DND-41 (cell line): Measurements from ENCODE around the gene TOMM40L.

Experiments
- ATAC-seq: fragments of 200-7000 bp; cut with Tn5 transposase; 3 replicates; pipeline ENCODE4 v1.9.1; 2021; ENCODE audit warnings: low read depth; ENCODE audit not compliant: insufficient read depth
- DNase-seq: peaks from one replicate; pipeline ENCODE4 v3.0.0-alpha.2; 2020
- H2AFZ ChIP-seq: 2 replicates; pipeline ENCODE4 v1.6.0; 2012; ENCODE audit warnings: low read depth, low read length
- H3K27ac ChIP-seq: 2 replicates; pipeline ENCODE4 v1.5.1; 2012; ENCODE audit warnings: low read length, inconsistent platforms
- H3K27me3 ChIP-seq: fragments of 200-600 bp; sonication (generic); 2 replicates; pipeline ENCODE4 v1.6.0; 2012; ENCODE audit warnings: low read length, mild to moderate bottlenecking, inconsistent platforms; ENCODE audit not compliant: insufficient read depth, poor library complexity
- H3K36me3 ChIP-seq: 2 replicates; pipeline ENCODE4 v1.5.1; 2012; ENCODE audit warnings: low read length, inconsistent platforms; ENCODE audit not compliant: insufficient read depth
- H3K4me1 ChIP-seq: 2 replicates; pipeline ENCODE4 v1.5.1; 2012; ENCODE audit warnings: mild to moderate bottlenecking, low read length; ENCODE audit not compliant: insufficient read depth
- H3K4me2 ChIP-seq: 2 replicates; pipeline ENCODE4 v1.6.0; 2012; ENCODE audit warnings: mild to moderate bottlenecking, moderate library complexity, low read length, inconsistent platforms; ENCODE audit not compliant: insufficient read depth
- H3K4me3 ChIP-seq, 2 experiments: fragments of 200-600 bp in 1 of 2; shearing (Covaris generic) in 1 of 2; 2 replicates each; pipeline ENCODE4 v1.5.1; 2012 to 2016; ENCODE audit warnings: inconsistent platforms in 2 of 2, low read length in 2 of 2, mild to moderate bottlenecking in 2 of 2, low read depth in 1 of 2, moderate library complexity in 1 of 2
- H3K79me2 ChIP-seq: 2 replicates; pipeline ENCODE4 v1.6.0; 2012; ENCODE audit warnings: low read length, inconsistent platforms; ENCODE audit not compliant: insufficient read depth
- H3K9ac ChIP-seq: 2 replicates; pipeline ENCODE4 v1.6.0; 2012; ENCODE audit warnings: low read depth, mild to moderate bottlenecking, inconsistent platforms, low read length, moderate library complexity
- H3K9me3 ChIP-seq: 2 replicates; pipeline ENCODE4 v1.5.1; 2012; ENCODE audit warnings: low read length, moderate library complexity, mild to moderate bottlenecking, inconsistent platforms; ENCODE audit not compliant: insufficient read depth, severe bottlenecking
- H4K20me1 ChIP-seq: 2 replicates; pipeline ENCODE4 v1.6.0; 2012; ENCODE audit warnings: low read length; ENCODE audit not compliant: insufficient read depth
- EZH2 ChIP-seq: IDR thresholded peaks from 3 replicates; pipeline ENCODE4 v1.6.1; 2012; ENCODE audit warnings: borderline replicate concordance, low read depth, mild to moderate bottlenecking, moderate library complexity, low read length, inconsistent platforms; ENCODE audit not compliant: severe bottlenecking
- TF ChIP-seq, protein P1 (sequence below): IDR thresholded peaks from 2 replicates; pipeline ENCODE4 v1.5.1; 2012; ENCODE audit warnings: borderline replicate concordance, low read length, moderate library complexity, mild to moderate bottlenecking; ENCODE audit not compliant: poor library complexity, severe bottlenecking; ENCODE audit errors: extremely low read depth

Gene TOMM40L

DNA sequence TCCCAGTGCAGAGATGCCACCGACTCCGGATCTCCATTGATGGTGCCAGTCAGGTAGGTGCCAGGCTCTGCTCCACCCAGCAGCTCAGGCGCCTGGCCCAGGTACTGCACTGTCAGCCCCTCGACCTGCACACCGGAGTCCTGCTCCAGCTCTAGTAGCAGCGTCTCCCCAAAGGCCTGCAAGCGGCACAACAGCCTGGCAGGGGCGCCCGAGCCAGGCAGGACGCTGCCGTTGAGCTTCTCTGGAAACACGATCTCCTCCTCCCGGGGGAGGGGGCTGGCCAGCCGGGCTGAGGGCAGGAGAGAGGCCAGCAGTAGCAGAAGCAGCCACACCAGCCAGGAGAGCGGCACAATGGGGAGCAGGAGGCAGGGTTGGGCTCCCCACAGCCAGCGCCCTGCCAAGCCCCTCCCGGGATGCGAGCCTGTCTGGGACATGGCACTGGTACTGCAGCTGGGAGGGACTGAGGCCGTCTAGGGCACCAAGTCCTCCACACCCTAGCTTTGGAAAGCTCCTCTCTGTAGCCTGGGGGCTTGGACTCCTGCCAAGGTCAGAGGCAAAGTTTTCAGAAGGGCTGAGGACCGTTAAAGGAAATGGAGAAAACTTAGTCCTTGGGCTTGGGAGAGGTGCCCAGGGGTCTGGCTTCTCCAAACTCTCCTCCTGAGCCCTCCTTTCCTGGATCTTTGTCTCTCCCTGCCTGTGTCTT is 27.5 kb upstream of the TOMM40L start:
- Histone ChIP-seq H3K27ac (no peak overlapping the region), H3K4me1 (peaks cover 18% of the 10 kb centered on the region), H2AFZ (no peak overlapping the region), H3K27me3 (no peaks in the 10 kb centered on the region), H3K9me3 (no peaks in the 10 kb centered on the region), H4K20me1 (no peaks in the 10 kb centered on the region), H3K4me2 (no peak overlapping the region), H3K9ac (no peak overlapping the region), H3K36me3 (peaks cover 2% of the 10 kb centered on the region), H3K4me3 (no peak overlapping the region), H3K79me2 (peaks cover 12% of the 10 kb centered on the region)
- no peak for ATAC-seq
- TF ChIP-seq, protein P1, sequence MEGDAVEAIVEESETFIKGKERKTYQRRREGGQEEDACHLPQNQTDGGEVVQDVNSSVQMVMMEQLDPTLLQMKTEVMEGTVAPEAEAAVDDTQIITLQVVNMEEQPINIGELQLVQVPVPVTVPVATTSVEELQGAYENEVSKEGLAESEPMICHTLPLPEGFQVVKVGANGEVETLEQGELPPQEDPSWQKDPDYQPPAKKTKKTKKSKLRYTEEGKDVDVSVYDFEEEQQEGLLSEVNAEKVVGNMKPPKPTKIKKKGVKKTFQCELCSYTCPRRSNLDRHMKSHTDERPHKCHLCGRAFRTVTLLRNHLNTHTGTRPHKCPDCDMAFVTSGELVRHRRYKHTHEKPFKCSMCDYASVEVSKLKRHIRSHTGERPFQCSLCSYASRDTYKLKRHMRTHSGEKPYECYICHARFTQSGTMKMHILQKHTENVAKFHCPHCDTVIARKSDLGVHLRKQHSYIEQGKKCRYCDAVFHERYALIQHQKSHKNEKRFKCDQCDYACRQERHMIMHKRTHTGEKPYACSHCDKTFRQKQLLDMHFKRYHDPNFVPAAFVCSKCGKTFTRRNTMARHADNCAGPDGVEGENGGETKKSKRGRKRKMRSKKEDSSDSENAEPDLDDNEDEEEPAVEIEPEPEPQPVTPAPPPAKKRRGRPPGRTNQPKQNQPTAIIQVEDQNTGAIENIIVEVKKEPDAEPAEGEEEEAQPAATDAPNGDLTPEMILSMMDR: no peak
- no peak for TF ChIP-seq EZH2
- no peak for DNase-seq

DNA sequence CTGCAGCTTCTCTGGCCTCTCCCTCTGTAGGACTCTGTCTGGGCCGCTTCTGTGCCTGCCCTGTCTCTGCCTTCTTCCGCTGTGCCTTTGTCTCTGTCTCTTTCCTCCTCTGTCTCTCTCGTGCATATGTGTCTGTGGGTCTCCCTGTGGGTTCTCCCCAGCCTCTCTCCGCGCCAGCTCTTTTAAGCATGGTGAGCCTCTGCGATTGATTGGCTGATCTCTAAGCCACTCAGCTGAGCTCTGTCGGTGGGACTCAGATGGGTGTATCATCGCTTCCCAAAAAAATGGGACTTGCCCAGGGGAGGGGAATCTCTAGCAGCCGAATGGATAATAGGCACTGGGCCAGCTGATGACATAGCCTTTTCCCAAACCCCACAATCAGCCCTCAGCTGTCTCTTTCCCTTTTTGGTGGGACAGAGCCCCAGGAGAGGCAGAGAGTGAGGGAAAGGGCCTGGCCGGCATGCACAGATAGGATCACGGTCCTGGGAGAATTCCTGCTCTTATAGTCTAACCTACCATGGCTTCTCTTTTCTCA is 26.9 kb upstream of the TOMM40L start, which contains the start of gene ADAMTS4:
ADAMTS4 (minus strand) TSS at position 158 of the 535 bp plus-strand sequence. CDS start 427 bp downstream, outside the sequence.
- no peak for TF ChIP-seq EZH2
- H3K9ac ChIP-seq: no peak within 1 kb of the TSS
- no peak for DNase-seq
- peaks cover 25% of the 10 kb centered on the region for H3K4me1 ChIP-seq
- no peak within 1 kb of the TSS for H3K27ac ChIP-seq
- peaks cover 18% of the 10 kb centered on the region for H3K79me2 ChIP-seq
- H3K4me2 ChIP-seq: no peak within 1 kb of the TSS
- no peaks in the 10 kb centered on the region for H3K27me3 ChIP-seq
- no peak within 1 kb of the TSS for H3K4me3 ChIP-seq
- no peaks in the 10 kb centered on the region for H3K9me3 ChIP-seq
- H3K36me3 ChIP-seq: peaks cover 8% of the 10 kb centered on the region
- no peak for ATAC-seq
- H4K20me1 ChIP-seq: no peaks in the 10 kb centered on the region
- no peak within 1 kb of the TSS for H2AFZ ChIP-seq

DNA sequence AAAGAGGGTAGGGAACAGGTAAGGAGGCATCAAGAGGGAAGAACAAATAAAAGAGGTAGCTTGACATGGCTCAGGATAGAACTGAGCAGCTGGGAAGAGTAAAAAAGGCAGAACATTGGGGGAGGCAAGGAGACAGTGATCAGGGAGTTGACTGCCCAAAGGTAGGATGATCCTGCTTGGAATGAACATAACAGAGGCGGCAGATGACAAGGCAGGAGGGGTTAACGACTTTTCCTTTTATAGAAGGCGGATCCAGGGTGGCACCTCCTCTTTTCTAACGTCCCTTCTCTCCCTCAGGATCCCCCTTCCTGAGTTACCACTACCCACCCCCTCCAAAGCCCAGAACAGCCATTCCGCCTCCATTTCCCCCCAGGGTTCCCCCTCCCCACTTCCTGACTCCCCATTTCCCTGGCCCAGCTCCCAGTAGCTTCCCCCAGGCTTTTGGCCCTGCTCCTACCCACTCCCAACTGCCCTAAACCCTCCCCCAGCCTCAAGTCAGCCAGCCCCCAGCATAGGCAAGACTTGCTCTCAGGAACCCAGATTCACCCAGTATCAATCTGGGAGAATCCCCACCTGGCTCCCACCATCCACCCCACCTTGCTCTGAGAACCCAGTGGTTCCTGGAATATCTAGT is 26.2 kb upstream of the TOMM40L start:
- Histone ChIP-seq H3K4me3 (no peak overlapping the region), H3K9ac (no peak overlapping the region), H3K4me1 (peaks cover 30% of the 10 kb centered on the region), H3K79me2 (peaks cover 25% of the 10 kb centered on the region), H2AFZ (no peak overlapping the region), H3K27me3 (no peaks in the 10 kb centered on the region), H4K20me1 (no peaks in the 10 kb centered on the region), H3K36me3 (peaks cover 14% of the 10 kb centered on the region), H3K4me2 (no peak overlapping the region), H3K27ac (no peak overlapping the region), H3K9me3 (no peaks in the 10 kb centered on the region)
- ATAC-seq (no peak), DNase-seq (no peak)
- no peak for TF ChIP-seq EZH2
- TF ChIP-seq, protein P1: no peak

DNA sequence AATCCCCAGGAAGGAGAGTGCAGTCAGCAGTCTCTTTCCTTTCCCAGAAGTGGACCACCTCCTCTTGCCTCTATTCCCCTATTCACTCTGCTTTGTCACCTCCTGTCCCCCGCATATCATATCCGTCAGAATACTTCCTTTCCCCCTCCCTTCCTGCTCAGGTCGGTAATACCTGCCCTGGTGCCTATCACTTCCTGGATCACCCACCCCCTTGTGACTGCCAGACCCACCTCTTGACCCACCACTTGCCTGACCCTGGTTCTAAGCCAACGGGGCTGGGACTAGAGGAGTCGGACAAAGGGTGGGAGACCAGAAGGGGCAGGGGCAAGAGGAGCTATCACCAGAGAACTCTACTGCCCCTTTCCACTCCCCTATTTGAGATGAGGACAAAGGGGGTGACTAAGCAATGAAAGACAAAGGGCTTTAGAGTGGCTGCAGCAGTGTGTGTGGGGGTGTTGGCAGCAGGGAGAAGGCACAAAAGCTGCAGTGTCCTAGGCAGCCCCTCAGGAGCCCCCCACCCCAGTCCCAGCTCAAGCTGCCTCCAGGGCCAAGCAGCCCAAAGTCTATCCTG is 25.4 kb upstream of the TOMM40L start:
- no peak overlapping the region for H3K27ac ChIP-seq
- no peak for TF ChIP-seq EZH2
- TF ChIP-seq, protein P1: no peak
- no peak overlapping the region for H3K4me2 ChIP-seq
- peaks cover 30% of the 10 kb centered on the region for H3K4me1 ChIP-seq
- no peaks in the 10 kb centered on the region for H4K20me1 ChIP-seq
- ATAC-seq: no peak
- H3K9ac ChIP-seq: no peak overlapping the region
- no peaks in the 10 kb centered on the region for H3K27me3 ChIP-seq
- no peak overlapping the region for H3K4me3 ChIP-seq
- peak overlapping the region; percentile 79; the same call in 1 of the 2 replicates for H2AFZ ChIP-seq
- peaks cover 31% of the 10 kb centered on the region for H3K79me2 ChIP-seq
- no peak for DNase-seq
- H3K9me3 ChIP-seq: no peaks in the 10 kb centered on the region
- peaks cover 21% of the 10 kb centered on the region for H3K36me3 ChIP-seq
